Neural progenitor cell (in vitro differentiated cells): ENCODE results near the gene KDM6B.

ENCODE experiments used
- CTCF ChIP-seq: fragments of 200-600 bp; sonication (generic); IDR thresholded peaks from 2 replicates; pipeline ENCODE4 v1.5.1; 2017; ENCODE audit warnings: antibody characterized with exemption, mild to moderate bottlenecking
- EZH2 ChIP-seq: fragments of 200-600 bp; sonication (generic); IDR thresholded peaks from 2 replicates; pipeline ENCODE4 v1.6.1; 2017; ENCODE audit warnings: antibody characterized with exemption, mild to moderate bottlenecking, moderate library complexity
- EZH2phosphoT487 ChIP-seq: fragments of 200-600 bp; sonication (generic); IDR thresholded peaks from 2 replicates; pipeline ENCODE4 v1.6.1; 2017; ENCODE audit warnings: antibody characterized with exemption

DNA sequence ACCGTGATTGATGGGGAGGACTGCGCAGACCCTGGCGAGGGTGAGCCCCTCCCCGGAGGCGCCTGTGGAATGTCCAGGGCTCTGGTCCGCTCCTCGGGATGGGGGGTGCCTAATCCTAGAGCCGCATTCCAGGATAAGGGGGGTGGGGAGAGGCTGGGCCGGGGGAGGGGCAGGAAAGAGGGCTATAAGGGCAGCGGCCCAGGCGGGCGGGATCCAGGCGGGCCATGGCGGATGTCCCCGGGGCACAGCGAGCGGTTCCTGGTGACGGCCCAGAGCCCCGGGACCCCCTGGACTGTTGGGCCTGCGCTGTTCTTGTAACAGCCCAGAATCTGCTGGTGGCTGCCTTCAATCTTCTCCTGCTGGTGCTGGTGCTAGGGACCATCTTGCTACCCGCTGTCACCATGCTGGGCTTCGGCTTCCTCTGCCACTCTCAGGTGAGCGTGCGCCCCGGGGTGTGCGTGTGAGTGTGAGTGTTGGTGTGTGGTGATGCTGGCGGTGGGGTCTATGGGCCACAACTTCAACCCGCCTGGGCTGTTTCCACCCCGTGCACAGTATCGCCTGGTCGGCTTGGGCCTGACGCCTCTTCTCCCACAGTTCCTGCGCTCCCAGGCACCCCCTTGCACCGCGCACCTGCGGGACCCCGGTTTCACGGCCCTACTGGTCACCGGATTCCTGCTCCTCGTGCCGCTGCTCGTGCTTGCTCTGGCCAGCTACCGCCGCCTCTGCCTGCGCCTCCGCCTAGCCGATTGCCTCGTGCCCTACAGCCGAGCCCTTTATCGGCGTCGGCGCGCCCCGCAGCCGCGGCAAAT lies 21.0 kb downstream of the KDM6B start, which contains the start of gene TMEM88:
- no peak for TF ChIP-seq CTCF
- no peak for TF ChIP-seq EZH2
- no peak for TF ChIP-seq EZH2phosphoT487
